ENCODE results near the gene LBP.

GRCh38 chr20:38392356-38392755 is 46.1 kb downstream of the LBP start:
- no peak for TF ChIP-seq POLR2A (IDR thresholded peaks at IDR 0.05)
- TF ChIP-seq, protein P1, sequence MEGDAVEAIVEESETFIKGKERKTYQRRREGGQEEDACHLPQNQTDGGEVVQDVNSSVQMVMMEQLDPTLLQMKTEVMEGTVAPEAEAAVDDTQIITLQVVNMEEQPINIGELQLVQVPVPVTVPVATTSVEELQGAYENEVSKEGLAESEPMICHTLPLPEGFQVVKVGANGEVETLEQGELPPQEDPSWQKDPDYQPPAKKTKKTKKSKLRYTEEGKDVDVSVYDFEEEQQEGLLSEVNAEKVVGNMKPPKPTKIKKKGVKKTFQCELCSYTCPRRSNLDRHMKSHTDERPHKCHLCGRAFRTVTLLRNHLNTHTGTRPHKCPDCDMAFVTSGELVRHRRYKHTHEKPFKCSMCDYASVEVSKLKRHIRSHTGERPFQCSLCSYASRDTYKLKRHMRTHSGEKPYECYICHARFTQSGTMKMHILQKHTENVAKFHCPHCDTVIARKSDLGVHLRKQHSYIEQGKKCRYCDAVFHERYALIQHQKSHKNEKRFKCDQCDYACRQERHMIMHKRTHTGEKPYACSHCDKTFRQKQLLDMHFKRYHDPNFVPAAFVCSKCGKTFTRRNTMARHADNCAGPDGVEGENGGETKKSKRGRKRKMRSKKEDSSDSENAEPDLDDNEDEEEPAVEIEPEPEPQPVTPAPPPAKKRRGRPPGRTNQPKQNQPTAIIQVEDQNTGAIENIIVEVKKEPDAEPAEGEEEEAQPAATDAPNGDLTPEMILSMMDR (IDR thresholded peaks at IDR 0.05), result no peak
